PC-3 (cell line): Measurements from ENCODE around the gene PDIA5. TPM values are rescaled to one million over a fixed set of nuclear protein-coding genes. Genes with fewer than 3 reads are reported as not detected.

Experiments used
- ATAC-seq: fragments of 200-7000 bp; cut with Tn5 transposase; 2 replicates; pipeline ENCODE4 v1.9.1; 2020; ENCODE audit warnings: mild to moderate bottlenecking, moderate library complexity
- BruUV-seq: library from RNA; stranded (reverse); fragments of 400-500 nt; replicated peaks from 2 replicates; lab custom pipeline; 2021; lab: Mats Ljungman, UMichigan
- CTCF ChIA-PET: fragments of 300-600 bp; sonication (Branson Sonifier 250); formaldehyde crosslinking; loops from one replicate; lab custom pipeline; 2022; ENCODE audit warnings: antibody characterized with exemption; lab: Charles Lee
- POLR2A ChIA-PET: fragments of 300-600 bp; sonication (Branson Sonifier 250); formaldehyde crosslinking; loops from one replicate; lab custom pipeline; 2022; ENCODE audit warnings: antibody characterized with exemption; ENCODE audit not compliant: unreplicated experiment; lab: Charles Lee
- DNase-seq: peaks from one replicate; pipeline ENCODE4 v3.0.0-alpha.2; 2015
- H2AFZ ChIP-seq: fragments of 300-600 bp; sonication (generic); 2 replicates; pipeline ENCODE4 v1.6.0; 2016; ENCODE audit warnings: antibody characterized with exemption, low read length
- H3F3A ChIP-seq: fragments of 300-600 bp; sonication (generic); one replicate; pipeline ENCODE4 v1.6.0; 2017; ENCODE audit warnings: antibody characterized with exemption, low read length, control low read depth, mild to moderate bottlenecking; ENCODE audit not compliant: unreplicated experiment
- H3K27ac ChIP-seq: fragments of 300-600 bp; sonication (generic); 2 replicates; pipeline ENCODE4 v1.5.1; 2016; ENCODE audit warnings: mild to moderate bottlenecking, low read length
- H3K27me3 ChIP-seq: fragments of 300-600 bp; sonication (generic); 2 replicates; pipeline ENCODE4 v1.6.1; 2016; ENCODE audit warnings: low read length, mixed read lengths
- H3K36me3 ChIP-seq: fragments of 300-600 bp; sonication (generic); 2 replicates; pipeline ENCODE4 v1.6.1; 2016; ENCODE audit warnings: low read depth, mixed run types, low read length, mixed read lengths
- H3K4me1 ChIP-seq: fragments of 300-600 bp; sonication (generic); 2 replicates; pipeline ENCODE4 v1.5.1; 2016; ENCODE audit warnings: low read length; ENCODE audit not compliant: insufficient read depth
- H3K4me2 ChIP-seq: fragments of 300-600 bp; sonication (generic); 2 replicates; pipeline ENCODE4 v1.6.0; 2016; ENCODE audit warnings: low read length
- H3K4me3 ChIP-seq: fragments of 300-600 bp; sonication (generic); 2 replicates; pipeline ENCODE4 v1.5.1; 2016; ENCODE audit warnings: mild to moderate bottlenecking, low read length, mixed read lengths
- H3K79me2 ChIP-seq: fragments of 300-600 bp; sonication (generic); 2 replicates; pipeline ENCODE4 v1.6.1; 2017; ENCODE audit warnings: low read length, mixed read lengths
- H3K9ac ChIP-seq: fragments of 300-600 bp; sonication (generic); 2 replicates; pipeline ENCODE4 v1.6.0; 2016; ENCODE audit warnings: mild to moderate bottlenecking, low read length
- H3K9me2 ChIP-seq: fragments of 300-600 bp; sonication (generic); replicated peaks from 2 replicates; pipeline ENCODE4 v1.6.1; 2016; ENCODE audit warnings: mixed run types, low read length, mixed read lengths
- H3K9me3 ChIP-seq: fragments of 300-600 bp; sonication (generic); 2 replicates; pipeline ENCODE4 v1.6.1; 2016; ENCODE audit warnings: low read length, mixed read lengths
- H4K20me1 ChIP-seq: fragments of 300-600 bp; sonication (generic); 2 replicates; pipeline ENCODE4 v1.6.1; 2016; ENCODE audit warnings: low read length, mixed read lengths
- EZH2 ChIP-seq: fragments of 300-600 bp; sonication (generic); IDR thresholded peaks from one replicate; pipeline ENCODE4 v1.6.1; 2017; ENCODE audit warnings: antibody characterized with exemption, mild to moderate bottlenecking, low read length; ENCODE audit not compliant: unreplicated experiment
- EZH2phosphoT487 ChIP-seq: fragments of 300-600 bp; sonication (generic); IDR thresholded peaks from 2 replicates; pipeline ENCODE4 v1.6.1; 2018; ENCODE audit warnings: mild to moderate bottlenecking, antibody characterized with exemption, low read length, borderline replicate concordance
- intact Hi-C: fragments of 100-400 bp; cut with micrococcal nuclease; formaldehyde crosslinking; loops from 2 replicates; pipeline ENCODE4 v1.9.0; 2023
- total RNA-seq: library from RNA; depleted of rRNA; stranded (reverse); fragments of >200 nt; gene quantifications from 2 replicates; pipeline ENCODE4 v1.2.3, GENCODE V29; 2014
- TF ChIP-seq, protein P1 (sequence below): fragments of 300-600 bp; sonication (generic); conservative IDR thresholded peaks from 2 replicates; pipeline ENCODE4 v1.5.1; 2017; ENCODE audit warnings: antibody characterized with exemption, low read depth, mild to moderate bottlenecking, low read length

The PDIA5 gene
- total RNA-seq, 1 experiment from 2014 or later: 24.6 TPM

DNA sequence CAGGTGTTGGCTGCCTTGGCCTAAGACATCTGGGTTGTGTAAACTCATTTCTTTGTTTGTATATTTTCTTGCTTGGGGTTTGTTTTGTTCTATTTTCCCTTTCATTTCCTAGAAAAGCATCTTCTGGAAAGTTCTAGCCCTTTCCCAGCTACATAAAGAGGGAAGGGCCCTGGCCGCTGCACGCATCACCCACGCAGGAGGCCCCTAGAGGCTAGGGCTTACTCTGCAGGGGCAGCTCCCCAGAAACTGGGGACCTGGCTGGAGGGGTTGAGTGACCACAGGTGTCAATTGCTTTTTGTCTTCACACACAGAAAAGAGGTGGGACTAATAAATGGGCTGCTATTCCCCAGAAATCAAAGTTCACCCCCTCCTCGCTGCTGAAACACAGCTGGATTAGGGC is 52.6 kb downstream of the PDIA5 start:
- Histone ChIP-seq H4K20me1 (no peaks in the 10 kb centered on the region), H3F3A (no peaks in the 10 kb centered on the region), H3K36me3 (peaks cover 33% of the 10 kb centered on the region), H3K9me3 (no peaks in the 10 kb centered on the region), H3K27me3 (no peaks in the 10 kb centered on the region), H3K4me1 (no peaks in the 10 kb centered on the region), H3K9me2 (no peaks in the 10 kb centered on the region), H3K9ac (no peak overlapping the region), H3K79me2 (no peaks in the 10 kb centered on the region), H3K4me3 (no peak overlapping the region), H3K27ac (no peak overlapping the region), H2AFZ (no peak overlapping the region), H3K4me2 (no peak overlapping the region)
- TF ChIP-seq EZH2phosphoT487: no peak
- no peak for TF ChIP-seq EZH2
- TF ChIP-seq, protein P1, sequence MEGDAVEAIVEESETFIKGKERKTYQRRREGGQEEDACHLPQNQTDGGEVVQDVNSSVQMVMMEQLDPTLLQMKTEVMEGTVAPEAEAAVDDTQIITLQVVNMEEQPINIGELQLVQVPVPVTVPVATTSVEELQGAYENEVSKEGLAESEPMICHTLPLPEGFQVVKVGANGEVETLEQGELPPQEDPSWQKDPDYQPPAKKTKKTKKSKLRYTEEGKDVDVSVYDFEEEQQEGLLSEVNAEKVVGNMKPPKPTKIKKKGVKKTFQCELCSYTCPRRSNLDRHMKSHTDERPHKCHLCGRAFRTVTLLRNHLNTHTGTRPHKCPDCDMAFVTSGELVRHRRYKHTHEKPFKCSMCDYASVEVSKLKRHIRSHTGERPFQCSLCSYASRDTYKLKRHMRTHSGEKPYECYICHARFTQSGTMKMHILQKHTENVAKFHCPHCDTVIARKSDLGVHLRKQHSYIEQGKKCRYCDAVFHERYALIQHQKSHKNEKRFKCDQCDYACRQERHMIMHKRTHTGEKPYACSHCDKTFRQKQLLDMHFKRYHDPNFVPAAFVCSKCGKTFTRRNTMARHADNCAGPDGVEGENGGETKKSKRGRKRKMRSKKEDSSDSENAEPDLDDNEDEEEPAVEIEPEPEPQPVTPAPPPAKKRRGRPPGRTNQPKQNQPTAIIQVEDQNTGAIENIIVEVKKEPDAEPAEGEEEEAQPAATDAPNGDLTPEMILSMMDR: no peak
- DNase-seq (no peak), ATAC-seq (no peak)
- POLR2A ChIA-PET: no interaction called here
- CTCF ChIA-PET: no interaction called here
- BruUV-seq: no TSS peak
- intact Hi-C loops: no loop called here

GRCh38 chr3:123119802-123120201 is 53.0 kb downstream of the PDIA5 start:
- ATAC-seq (no peak), DNase-seq (no peak)
- TF ChIP-seq EZH2 (no peak), EZH2phosphoT487 (no peak)
- TF ChIP-seq, protein P1: no peak
- no peaks in the 10 kb centered on the region for H3K9me3 ChIP-seq
- CTCF ChIA-PET: no interaction called here
- H3K9me2 ChIP-seq: no peaks in the 10 kb centered on the region
- no peak overlapping the region for H3K27ac ChIP-seq
- no TSS peak for BruUV-seq
- H3K9ac ChIP-seq: no peak overlapping the region
- H3K4me1 ChIP-seq: no peaks in the 10 kb centered on the region
- H3F3A ChIP-seq: no peaks in the 10 kb centered on the region
- H3K4me3 ChIP-seq: no peak overlapping the region
- intact Hi-C loops: no loop called here
- H3K36me3 ChIP-seq: peaks cover 36% of the 10 kb centered on the region
- no peaks in the 10 kb centered on the region for H4K20me1 ChIP-seq
- no peaks in the 10 kb centered on the region for H3K79me2 ChIP-seq
- POLR2A ChIA-PET: no interaction called here
- H3K4me2 ChIP-seq: no peak overlapping the region
- H2AFZ ChIP-seq: no peak overlapping the region
- no peaks in the 10 kb centered on the region for H3K27me3 ChIP-seq

DNA sequence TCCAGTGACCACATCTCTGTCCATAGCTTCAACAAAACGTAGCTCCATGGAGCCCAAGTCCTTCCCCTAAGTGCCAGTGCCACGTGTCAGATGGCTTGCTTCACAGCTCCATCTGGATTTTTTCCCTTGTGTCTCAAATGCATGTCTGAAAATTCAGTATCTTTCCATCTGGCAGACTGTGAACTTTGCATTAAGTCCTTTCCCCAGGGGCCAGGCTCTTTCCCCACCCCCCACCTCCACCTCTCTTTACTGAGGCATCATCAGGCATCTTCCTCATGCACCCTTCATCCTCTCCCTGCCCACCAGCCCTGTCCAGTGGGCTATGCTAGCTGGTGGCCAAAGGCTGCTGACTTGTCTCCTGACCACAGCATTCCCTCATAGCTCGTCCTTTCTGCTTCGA is 53.7 kb downstream of the PDIA5 start:
- no peak overlapping the region for H3K9ac ChIP-seq
- H3K36me3 ChIP-seq: peaks cover 35% of the 10 kb centered on the region
- no TSS peak for BruUV-seq
- DNase-seq (no peak), ATAC-seq (no peak)
- no peak overlapping the region for H2AFZ ChIP-seq
- ChIA-PET CTCF (no interaction called here), POLR2A (no interaction called here)
- H4K20me1 ChIP-seq: no peaks in the 10 kb centered on the region
- H3K4me2 ChIP-seq: no peak overlapping the region
- no peak overlapping the region for H3K4me3 ChIP-seq
- no peaks in the 10 kb centered on the region for H3K79me2 ChIP-seq
- H3K27me3 ChIP-seq: no peaks in the 10 kb centered on the region
- no peaks in the 10 kb centered on the region for H3K9me2 ChIP-seq
- no peaks in the 10 kb centered on the region for H3K9me3 ChIP-seq
- H3K27ac ChIP-seq: no peak overlapping the region
- H3K4me1 ChIP-seq: no peaks in the 10 kb centered on the region
- intact Hi-C loops: no loop called here
- TF ChIP-seq EZH2: no peak
- TF ChIP-seq EZH2phosphoT487: no peak
- TF ChIP-seq, protein P1: no peak
- H3F3A ChIP-seq: no peaks in the 10 kb centered on the region
